Common myeloid progenitor, CD34-positive (primary cell): ENCODE data around the gene SLC6A13.

Experiments
- CTCF ChIA-PET: fragments of 350-600 bp; sonication (Branson Sonifier 250); formaldehyde crosslinking; loops from one replicate; lab custom pipeline; 2021; ENCODE audit warnings: antibody characterized with exemption; lab: Charles Lee
- POLR2A ChIA-PET: fragments of 350-600 bp; sonication (Branson Sonifier 250); formaldehyde crosslinking; loops from one replicate; lab custom pipeline; 2021; ENCODE audit warnings: antibody characterized with exemption; lab: Charles Lee
- DNase-seq, 3 donors: peaks; one replicate each; pipeline versions ENCODE4 v3.0.0 to v3.0.0-alpha.2; 2013
- H3K27ac ChIP-seq, 2 experiments: 1 replicate in 1 of 2; 2 replicates in 1 of 2; pipeline ENCODE4 v1.7.0; 2013; ENCODE audit warnings: inconsistent platforms in 2 of 2, low read length in 2 of 2, mild to moderate bottlenecking in 2 of 2, low read depth in 1 of 2, moderate library complexity in 1 of 2; ENCODE audit not compliant: severe bottlenecking in 2 of 2, insufficient read depth in 1 of 2, poor library complexity in 1 of 2
- H3K27me3 ChIP-seq, 5 experiments: replicated peaks in 2 of 5; 1 replicate in 3 of 5; 2 replicates in 2 of 5; pipeline versions ENCODE4 v1.6.1 to v1.7.0; 2013; ENCODE audit warnings: low read length in 4 of 5, mild to moderate bottlenecking in 2 of 5, moderate library complexity in 2 of 5, inconsistent platforms in 1 of 5; ENCODE audit not compliant: insufficient read depth in 5 of 5, control insufficient read depth in 4 of 5
- H3K36me3 ChIP-seq, 4 experiments: 1 replicate in 2 of 4; 2 replicates in 2 of 4; pipeline versions ENCODE4 v1.6.1 to v1.7.0; 2013; ENCODE audit warnings: low read length in 3 of 4, control low read depth in 1 of 4, mild to moderate bottlenecking in 1 of 4; ENCODE audit not compliant: control insufficient read depth in 4 of 4, insufficient read depth in 4 of 4
- H3K4me1 ChIP-seq, 4 experiments: 1 replicate in 3 of 4; 2 replicates in 1 of 4; pipeline versions ENCODE4 v1.6.1 to v1.7.1; 2013; ENCODE audit warnings: low read length in 3 of 4, mild to moderate bottlenecking in 3 of 4, control low read depth in 1 of 4, inconsistent platforms in 1 of 4, moderate library complexity in 1 of 4; ENCODE audit not compliant: control insufficient read depth in 4 of 4, insufficient read depth in 4 of 4; ENCODE audit errors: control extremely low read depth in 1 of 4
- H3K4me3 ChIP-seq, 7 experiments: 1 replicate in 4 of 7; 2 replicates in 3 of 7; pipeline versions ENCODE4 v1.5.1 to v1.7.0; 2013; ENCODE audit warnings: mild to moderate bottlenecking in 7 of 7, low read length in 6 of 7, moderate library complexity in 6 of 7, inconsistent platforms in 2 of 7, low read depth in 2 of 7, control low read depth in 1 of 7; ENCODE audit not compliant: insufficient read depth in 4 of 7, control insufficient read depth in 1 of 7; ENCODE audit errors: extremely low read depth in 1 of 7
- H3K9me3 ChIP-seq, 5 experiments: 1 replicate in 4 of 5; 2 replicates in 1 of 5; pipeline versions ENCODE4 v1.6.1 to v1.7.1; 2013; ENCODE audit warnings: low read length in 4 of 5, mild to moderate bottlenecking in 2 of 5, inconsistent platforms in 1 of 5, low read depth in 1 of 5, moderate library complexity in 1 of 5; ENCODE audit not compliant: control insufficient read depth in 4 of 5, insufficient read depth in 2 of 5; ENCODE audit errors: control extremely low read depth in 1 of 5
- WGBS: methylation state at CpG from one replicate; pipeline ENCODE4 v1.1.5; 2013; ENCODE audit not compliant: insufficient coverage; 5-methylcytosine and 5-hydroxymethylcytosine counted together

Gene SLC6A13

DNA sequence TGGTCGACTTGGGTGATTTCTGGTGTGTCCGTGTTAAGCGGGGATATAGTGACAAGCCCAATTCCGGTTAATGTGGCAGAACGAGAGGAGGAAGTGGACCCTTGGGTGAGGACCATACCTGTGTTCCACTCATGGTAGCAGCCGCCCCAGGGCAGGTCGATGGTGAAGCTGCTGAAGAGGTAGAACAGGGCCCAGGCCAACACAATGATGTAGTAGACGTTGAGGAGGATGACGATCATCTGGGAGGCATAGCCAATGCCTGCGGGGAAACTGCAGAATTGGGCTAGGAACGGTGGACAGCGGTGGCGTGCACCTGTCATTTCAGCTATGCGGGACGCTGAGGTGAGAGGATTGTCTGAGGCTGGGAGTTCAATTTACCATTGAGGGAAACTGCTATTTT, 20.1 kb downstream of the SLC6A13 start:
- no peak overlapping the region for H3K27ac ChIP-seq
- no peaks in the 10 kb centered on the region for H3K4me1 ChIP-seq
- ChIA-PET POLR2A (no interaction called here), CTCF (no interaction called here)
- no peak for DNase-seq
- no peak overlapping the region for H3K4me3 ChIP-seq
- 97% methylated on average over 12 of the region's 15 CpGs for WGBS
- H3K9me3 ChIP-seq, result peaks cover under 1 to 11% (median 5%) of the 10 kb centered on the region in 5 experiments
- H3K36me3 ChIP-seq, result no peaks in the 10 kb centered on the region
- H3K27me3 ChIP-seq, result no peaks in the 10 kb centered on the region

DNA sequence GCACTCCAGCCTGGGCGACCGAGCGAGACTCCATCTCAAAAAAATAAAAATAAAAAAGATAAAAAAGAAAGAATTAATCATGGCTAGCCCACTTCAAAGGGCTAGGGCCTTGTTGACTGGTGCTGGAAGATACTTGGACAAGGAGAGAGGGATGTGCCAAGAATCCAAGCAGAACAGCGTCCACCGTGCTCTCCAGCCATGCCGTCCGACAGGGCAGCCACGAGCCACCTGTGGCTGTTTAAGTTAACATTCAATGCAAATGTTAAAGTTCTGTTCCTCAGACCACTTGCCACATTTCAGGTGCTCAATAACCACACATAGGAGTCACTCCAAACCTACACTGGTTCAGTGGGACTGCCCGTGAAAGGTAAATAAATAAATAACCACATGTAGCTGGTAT, 21.4 kb downstream of the SLC6A13 start:
- POLR2A ChIA-PET, result no interaction called here
- no peak overlapping the region for H3K27ac ChIP-seq
- H3K36me3 ChIP-seq, result no peaks in the 10 kb centered on the region
- H3K9me3 ChIP-seq, result peaks cover 0 to 18% (median 10%) of the 10 kb centered on the region in 5 experiments
- CTCF ChIA-PET, result no interaction called here
- H3K27me3 ChIP-seq, result no peaks in the 10 kb centered on the region
- WGBS, result no CpG with 5 or more reads among the region's 9 CpGs
- no peak overlapping the region for H3K4me3 ChIP-seq
- DNase-seq, result no peak
- H3K4me1 ChIP-seq, result no peaks in the 10 kb centered on the region

DNA sequence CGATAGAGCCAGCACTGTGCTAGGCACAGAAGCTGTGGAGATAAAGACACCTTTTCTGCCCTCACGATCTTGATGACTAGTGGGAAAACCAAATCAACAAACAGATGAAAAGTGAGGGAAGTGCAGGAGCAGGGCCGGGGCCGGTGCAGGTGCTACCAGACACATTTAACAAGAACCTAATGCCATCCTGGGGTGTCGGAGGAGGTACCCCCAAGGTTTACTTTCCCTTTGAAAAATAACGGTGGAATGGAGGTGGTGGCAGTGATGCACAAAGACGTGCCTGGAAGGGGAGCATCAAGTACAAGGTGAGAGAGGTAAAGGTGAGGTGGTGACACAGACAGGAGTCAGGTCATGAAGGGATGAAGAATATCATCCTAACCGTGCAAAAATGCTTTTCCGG, 22.1 kb downstream of the SLC6A13 start:
- no peak for DNase-seq
- Histone ChIP-seq H3K9me3 (peaks cover 0 to 19% (median 10%) of the 10 kb centered on the region in 5 experiments), H3K36me3 (no peaks in the 10 kb centered on the region), H3K27ac (no peak overlapping the region), H3K27me3 (no peaks in the 10 kb centered on the region), H3K4me1 (no peaks in the 10 kb centered on the region), H3K4me3 (no peak overlapping the region)
- WGBS, result 93% methylated on average over 8 of the region's 9 CpGs
- CTCF ChIA-PET, result interaction anchor here (0.9 kb wide), 1 partner anchor 20 kb away, joined by 3 read pairs; no protein-coding TSS in a partner anchor
- POLR2A ChIA-PET, result no interaction called here

DNA sequence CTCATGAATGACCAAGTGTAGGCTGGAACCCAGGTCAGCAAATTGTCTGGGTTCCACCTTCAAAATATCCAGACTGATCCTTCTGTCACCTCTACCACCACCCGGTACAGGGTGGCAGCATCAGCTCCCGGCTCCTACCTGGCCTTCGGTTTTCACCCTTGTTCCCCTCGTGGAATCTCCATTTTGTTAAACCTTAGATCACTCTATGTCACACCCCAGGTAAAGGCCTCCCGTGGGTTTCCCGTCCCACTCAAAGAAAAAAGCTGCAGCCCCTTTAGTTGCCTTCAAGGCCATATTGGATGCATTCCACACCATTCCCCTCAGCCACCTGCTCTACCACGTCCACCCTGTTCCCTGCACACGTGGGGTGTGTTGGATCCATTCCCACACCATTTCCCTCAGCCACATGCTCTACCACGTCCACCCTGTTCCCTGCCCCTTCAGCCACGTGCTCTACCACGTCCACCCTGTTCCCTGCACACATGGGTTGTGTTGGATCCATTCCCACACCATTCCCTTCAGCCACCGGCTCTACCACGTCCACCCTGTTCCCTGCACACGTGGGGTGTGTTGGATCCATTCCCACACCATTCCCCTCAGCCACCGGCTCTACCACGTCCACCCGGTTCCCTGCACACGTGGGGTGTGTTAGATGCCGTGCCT, 23.8 kb downstream of the SLC6A13 start:
- Histone ChIP-seq H3K36me3 (no peaks in the 10 kb centered on the region), H3K9me3 (peaks cover 0 to 19% (median 16%) of the 10 kb centered on the region in 5 experiments), H3K27me3 (no peaks in the 10 kb centered on the region), H3K4me1 (no peaks in the 10 kb centered on the region), H3K4me3 (no peak overlapping the region), H3K27ac (no peak overlapping the region)
- WGBS, result 77% methylated on average over 15 of the region's 19 CpGs
- DNase-seq, result no peak
- ChIA-PET CTCF (interaction anchor here (1.0 kb wide), 1 partner anchor 16 kb away, joined by 3 read pairs; no protein-coding TSS in a partner anchor), POLR2A (no interaction called here)

DNA sequence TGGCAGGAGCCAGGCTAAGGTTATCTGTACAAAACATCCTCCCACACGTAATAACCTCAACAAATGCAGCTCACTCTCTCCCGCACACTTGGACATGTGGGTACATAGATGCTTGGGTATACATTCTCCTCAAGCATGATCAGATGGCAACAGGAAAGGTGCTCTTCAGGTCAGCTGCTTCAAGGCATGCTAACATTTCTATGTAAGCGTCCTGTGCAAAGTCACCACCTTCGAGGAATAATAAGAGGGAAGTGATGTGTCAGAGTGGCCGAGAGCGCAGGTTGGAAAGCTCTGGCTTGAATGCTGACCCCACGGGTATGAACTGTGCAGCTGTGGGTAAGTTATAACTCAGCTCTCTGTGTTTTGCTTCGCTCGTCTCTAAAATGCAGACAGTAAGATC, 24.5 kb downstream of the SLC6A13 start:
- peaks cover 0 to 19% (median 16%) of the 10 kb centered on the region in 5 experiments for H3K9me3 ChIP-seq
- no peak overlapping the region for H3K27ac ChIP-seq
- H3K27me3 ChIP-seq, result no peaks in the 10 kb centered on the region
- 93% methylated on average over 8 of the region's 9 CpGs for WGBS
- ChIA-PET CTCF (no interaction called here), POLR2A (no interaction called here)
- H3K36me3 ChIP-seq, result no peaks in the 10 kb centered on the region
- no peaks in the 10 kb centered on the region for H3K4me1 ChIP-seq
- H3K4me3 ChIP-seq, result no peak overlapping the region
- DNase-seq, result no peak

DNA sequence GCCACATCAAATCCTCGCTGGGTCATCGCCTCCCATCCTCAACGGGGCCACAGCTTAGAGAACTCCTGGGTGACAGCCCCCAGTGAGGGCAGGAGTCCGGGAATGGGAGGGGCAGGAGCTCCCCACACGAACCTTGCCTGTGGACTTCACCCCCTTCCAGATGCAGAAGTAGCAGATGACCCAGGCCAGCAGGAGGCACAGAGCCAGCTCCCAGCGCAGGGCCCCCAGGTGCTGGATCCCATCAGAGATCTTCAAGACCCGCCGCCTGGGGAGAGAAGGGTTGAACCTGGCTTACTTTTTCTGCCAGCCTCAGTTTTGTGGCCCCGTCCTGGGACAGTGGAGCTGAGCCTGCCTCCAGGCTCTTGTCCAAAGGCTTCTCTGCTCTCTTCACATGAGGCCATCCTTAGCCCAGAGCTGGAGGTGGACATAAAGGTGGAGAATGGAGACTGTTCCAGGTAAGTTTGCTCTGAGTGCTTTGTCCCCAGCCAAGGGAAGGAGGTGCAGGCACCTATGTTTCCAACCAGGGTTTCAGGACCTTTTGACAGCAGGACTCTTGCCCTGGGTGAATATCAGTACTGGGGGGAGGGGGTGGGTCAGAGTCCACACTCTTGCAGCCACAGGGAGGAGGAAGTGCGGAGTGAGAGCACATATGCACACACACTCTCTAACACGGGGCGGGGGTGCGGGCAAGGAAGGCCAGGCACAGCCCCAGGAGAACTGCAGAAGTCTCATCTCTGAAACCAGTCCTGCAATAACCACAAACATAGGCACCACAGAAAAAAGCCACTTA, 25.4 kb downstream of the SLC6A13 start:
- Histone ChIP-seq H3K27me3 (no peaks in the 10 kb centered on the region), H3K4me1 (no peaks in the 10 kb centered on the region), H3K9me3 (peaks cover 0 to 19% (median 16%) of the 10 kb centered on the region in 5 experiments), H3K27ac (no peak overlapping the region), H3K4me3 (no peak overlapping the region), H3K36me3 (no peaks in the 10 kb centered on the region)
- DNase-seq, result no peak
- 93% methylated on average over 10 of the region's 13 CpGs for WGBS
- POLR2A ChIA-PET, result no interaction called here
- CTCF ChIA-PET, result interaction anchor here (0.9 kb wide), 1 partner anchor 14 kb away, joined by 3 read pairs; no protein-coding TSS in a partner anchor

DNA sequence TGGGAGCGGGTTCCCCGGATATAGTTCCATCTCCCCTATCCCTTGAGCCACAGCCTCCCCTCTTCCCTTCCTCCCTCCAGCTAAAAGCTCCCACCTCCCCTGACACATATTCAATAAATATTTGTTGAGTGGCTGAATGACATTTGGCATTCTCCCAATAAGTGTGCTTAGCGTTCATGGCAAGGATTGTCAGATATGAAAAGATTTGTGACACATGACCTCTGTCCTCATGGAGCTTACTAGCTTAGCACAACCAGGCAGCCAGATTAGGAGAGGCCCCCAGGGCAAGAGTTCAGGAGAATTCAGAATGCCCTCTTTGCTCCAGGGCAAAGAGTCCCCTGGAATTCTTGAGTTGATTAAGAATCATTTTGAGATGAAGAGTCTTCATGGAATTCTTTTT, 26.2 kb downstream of the SLC6A13 start:
- no peaks in the 10 kb centered on the region for H3K27me3 ChIP-seq
- no peak overlapping the region for H3K4me3 ChIP-seq
- DNase-seq, result no peak
- no peak overlapping the region for H3K27ac ChIP-seq
- POLR2A ChIA-PET, result no interaction called here
- 100% methylated on average over 2 of the region's 3 CpGs for WGBS
- peaks cover 0 to 19% (median 16%) of the 10 kb centered on the region in 5 experiments for H3K9me3 ChIP-seq
- CTCF ChIA-PET, result interaction anchor here (0.9 kb wide), 1 partner anchor 15 kb away, joined by 3 read pairs; no protein-coding TSS in a partner anchor
- H3K36me3 ChIP-seq, result no peaks in the 10 kb centered on the region
- no peaks in the 10 kb centered on the region for H3K4me1 ChIP-seq
